Mesenteric fat pad (tissue), 1 donor: ENCODE measurements around the gene PAWR. TPM values are rescaled to one million over a fixed set of nuclear protein-coding genes. Genes with fewer than 3 reads are reported as not detected.
"Not testable (repeated sequence)": the region's sequence is repeated elsewhere in the genome, so short reads cannot be mapped to it uniquely, and the experiment has no call there.

Experiments
- DNase-seq: peaks from one replicate; pipeline ENCODE4 v3.0.0-alpha.2; 2020; ENCODE audit warnings: low spot score
- total RNA-seq: library from RNA; stranded (reverse); fragmentation: NEBNext Ultra II Directional; extraction: Animal tissue kit (Norgen Biotek cat#: 25700); gene quantifications from one replicate; pipeline ENCODE4 v1.2.1, GENCODE V29; 2021
- donor health status: DM: yes; HTN: yes; CAD: no.

PAWR gene
- total RNA-seq, 1 donor from 2014 or later = 25.9 TPM

DNA sequence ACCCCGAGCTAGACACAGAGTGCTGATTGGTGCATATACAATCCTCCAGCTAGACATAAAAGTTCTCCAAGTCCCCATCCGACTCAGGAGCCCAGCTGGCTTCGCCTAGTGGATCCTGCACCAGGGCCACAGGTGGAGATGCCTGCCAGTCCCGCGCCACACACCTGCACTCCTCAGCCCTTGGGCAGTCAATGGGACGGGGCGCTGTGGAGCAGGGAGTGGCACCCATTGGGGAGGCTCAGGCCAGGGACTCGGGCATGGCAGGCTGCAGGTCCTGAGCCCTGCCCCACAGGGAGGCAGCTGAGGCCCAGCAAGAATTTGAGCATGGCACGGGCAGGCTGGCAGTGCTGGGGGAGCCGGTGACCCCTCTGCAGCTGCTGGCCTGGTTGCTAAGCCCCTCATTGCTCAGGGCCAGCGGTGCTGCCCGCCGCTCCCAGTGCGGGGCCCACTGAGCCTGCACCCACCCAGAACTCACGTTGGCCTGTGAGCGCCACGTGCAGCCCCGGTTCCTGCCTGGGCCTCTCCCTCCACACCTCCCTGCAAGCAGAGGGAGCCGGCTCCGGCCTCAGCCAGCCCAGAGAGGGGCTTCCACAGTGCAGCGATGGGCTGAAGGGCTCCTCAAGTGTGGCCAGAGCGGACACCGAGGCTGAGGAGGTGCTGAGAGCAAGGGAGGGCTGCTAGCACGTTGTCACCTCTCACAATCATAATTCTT, 136.7 kb downstream of the PAWR start:
- no peak for DNase-seq

DNA sequence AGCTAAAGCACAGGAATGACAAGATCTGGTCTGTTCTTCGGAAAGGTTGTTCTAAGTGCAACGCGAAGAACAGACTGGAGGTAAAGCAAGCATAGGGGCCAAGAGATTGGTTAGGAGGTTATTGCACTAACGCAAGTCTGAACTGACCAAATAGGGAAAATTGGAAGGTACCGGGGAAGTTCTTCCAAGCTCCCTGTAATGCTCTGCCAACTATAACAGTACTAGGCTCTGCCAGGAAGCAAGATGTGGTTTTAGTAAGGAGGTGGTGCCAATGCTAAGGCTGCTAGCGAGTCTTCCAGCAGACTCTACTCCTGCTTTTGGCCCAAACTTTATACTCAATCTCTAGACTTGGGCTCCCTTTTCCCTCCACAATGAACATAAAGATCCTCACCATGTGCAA, 138.6 kb downstream of the PAWR start:
- DNase-seq = no peak

DNA sequence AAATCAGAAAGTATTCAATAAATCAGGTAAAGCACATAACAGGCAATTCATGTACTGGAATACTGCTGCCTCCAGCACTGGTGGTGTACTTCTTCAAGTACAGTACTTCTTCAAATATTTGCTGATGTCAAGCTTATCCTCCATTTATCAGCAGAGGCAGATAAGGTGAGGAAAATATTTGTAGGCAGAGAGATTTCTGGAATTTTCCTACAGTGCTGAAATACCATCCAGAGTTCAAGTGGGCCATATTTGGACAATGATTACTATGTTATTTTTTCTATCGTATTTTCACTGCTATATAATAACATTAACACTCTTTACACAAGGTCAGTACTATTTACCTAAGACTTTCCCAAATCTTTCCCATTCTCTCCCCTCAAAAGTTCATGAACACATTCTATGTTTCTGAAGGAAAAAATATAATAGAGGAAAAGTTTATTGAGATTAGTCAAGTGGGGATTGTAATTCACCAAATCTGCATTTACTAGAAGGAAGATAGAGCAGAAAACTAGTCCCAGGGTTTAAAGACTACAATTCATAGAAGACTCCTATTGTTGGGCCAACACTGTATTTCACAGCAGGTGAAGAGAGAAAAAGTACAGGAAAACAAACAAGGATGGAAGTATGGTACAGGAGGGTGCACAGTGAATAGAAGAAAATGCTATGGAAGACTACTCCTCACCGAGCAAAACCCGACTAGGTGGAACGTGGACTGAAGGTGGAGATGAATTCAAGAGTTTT, 141.1 kb downstream of the PAWR start:
- DNase-seq = no peak

DNA sequence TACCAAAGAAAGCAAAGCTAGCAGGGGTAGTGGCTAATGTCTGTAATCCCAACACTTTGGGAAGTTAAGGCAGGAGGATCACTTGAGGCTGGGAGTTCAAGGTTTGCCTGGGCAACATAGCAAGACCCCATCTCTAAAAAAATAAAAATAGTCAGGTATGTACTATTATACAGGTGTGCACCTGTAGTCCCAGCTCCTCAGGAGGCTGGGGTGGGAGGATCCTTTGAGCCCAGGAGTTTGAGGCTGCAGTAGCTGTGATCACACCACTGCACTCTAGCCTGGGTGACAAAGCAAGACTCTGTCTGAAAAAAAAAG, 142.2 kb downstream of the PAWR start:
- no peak for DNase-seq

DNA sequence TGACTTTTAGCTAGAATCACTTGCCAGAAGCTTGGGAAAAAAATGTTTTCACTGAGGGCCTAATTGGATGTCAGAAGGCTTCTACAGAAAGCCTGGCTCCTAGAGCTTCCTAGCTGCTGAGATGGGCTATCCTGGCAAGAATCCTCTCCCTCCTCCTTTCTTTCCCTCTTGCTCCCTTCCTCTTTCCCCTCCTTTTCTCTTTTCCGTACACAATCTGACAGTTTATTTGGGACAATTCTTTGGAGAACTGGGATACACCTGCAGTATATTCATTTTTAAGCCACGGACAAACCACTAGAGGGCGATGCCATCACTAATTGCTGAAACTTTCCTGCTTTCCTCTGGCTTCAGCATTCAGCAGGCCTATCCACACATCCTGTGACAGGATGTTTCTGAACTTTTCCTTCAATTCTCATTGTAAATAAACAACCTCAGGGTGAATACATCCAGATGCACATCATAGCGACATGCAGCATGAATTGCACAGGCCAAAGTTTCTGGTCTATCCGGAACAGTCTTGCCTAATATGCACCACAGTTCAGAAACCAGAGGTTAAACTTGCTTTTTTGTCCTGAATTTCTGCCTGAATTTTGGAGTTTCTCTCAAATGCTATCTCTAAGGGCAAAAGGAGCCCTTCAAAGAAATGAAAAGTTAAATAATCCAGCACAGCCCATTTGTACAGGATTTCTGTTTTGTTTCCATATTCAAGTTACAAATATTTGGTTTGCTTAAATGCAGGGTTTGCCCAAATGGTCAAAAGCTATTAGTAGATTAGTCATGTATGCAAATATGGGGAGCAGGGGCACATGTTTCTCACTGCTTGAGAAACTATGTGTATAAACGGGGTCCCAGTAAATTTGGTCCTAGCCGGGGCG, 142.8 kb downstream of the PAWR start:
- DNase-seq = no peak

DNA sequence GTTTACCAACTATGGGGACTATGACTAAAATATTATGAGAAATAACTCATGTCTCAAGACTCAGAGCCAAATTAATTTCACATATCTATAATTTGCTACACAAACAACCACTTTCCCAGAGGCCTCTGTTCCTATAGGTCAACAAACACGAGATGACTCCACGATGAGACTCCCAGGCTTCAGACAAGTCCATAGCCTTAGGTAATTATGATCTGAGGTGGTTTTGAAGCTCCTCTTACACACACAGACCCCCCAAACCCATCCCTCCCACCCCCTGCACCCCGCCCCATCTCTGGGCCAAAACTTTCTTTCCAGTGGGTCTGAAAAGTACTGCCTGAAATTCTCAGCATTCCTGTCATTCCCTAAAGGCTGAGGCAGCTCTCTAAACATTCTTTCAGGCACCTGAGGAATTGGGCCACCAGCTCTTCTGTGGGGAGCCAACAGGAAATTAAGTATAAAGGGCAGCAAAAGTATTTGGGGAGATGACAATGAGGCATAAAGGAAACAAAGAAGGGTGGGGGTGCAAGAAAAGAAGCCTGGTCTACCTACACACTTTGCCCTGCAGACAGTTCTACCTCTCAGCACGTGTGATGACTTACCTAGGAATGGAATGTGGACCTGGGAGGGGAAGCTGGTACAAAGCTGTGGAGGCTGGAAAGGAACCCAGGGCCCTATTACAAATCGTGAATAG, 143.6 kb downstream of the PAWR start:
- no peak for DNase-seq

DNA sequence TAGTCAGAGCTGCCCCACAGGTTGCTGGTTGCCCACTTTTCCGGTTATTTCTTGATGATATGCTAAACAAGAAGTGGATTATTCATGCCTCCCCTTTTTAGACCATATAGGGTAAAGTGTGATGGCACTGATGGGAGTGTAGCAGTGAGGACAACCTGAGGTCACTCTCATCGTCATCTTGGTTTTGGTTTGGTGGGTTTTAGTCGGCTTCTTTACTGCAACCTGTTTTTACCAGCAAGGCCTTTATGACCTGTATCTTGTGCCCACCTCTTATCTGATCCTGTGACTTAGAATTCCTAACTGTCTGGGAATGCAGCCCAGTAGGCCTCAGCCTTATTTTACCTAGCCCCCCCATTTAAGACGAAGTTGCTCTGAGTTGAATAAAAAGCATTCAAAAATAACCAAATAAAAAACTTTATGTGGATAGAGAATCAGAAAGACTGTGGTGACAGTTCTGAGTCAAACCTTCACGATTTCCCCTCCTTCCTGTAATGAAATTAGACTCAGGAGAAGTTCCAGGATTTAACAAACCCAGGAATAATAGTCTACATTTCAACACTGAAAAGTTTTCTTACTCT, 144.2 kb downstream of the PAWR start:
- DNase-seq = no peak

DNA sequence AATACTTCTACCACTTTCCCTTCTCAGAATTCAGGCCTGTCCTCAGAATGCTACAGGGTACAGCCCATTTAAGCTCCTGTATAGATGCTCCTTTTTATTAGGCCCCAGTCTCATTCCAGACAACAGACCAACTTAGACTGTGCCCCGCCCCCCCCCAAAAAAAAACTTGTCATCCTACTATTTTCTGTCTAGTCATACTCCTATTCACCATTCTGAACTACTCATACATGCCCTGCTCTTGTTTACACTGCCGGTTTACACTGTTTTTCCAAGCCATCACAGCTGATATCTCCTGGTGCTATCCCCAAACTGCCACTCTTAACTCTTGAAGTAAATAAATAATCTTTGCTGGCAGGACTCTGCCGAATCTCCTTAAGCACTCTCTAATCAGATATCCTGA, 146.3 kb downstream of the PAWR start:
- DNase-seq = not testable (repeated sequence)

DNA sequence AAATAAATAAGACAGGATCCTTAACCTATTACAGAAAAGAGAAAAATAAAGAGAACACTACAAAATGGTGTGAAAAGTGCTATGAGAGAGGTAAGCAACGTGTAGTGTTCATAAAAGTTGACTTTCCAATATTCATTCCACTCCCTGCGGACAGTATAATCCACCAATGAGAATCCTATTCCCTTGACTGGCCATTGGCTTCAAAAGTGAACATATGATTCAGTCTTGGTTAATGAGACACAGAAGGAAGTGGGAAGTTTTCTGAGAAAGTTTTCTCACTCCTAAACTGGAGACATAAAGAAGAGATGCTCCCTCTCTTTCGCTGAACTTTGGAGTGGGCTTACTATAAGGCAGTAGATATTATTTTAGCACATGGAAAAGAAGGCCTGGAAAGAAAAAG, 153.1 kb downstream of the PAWR start:
- DNase-seq = no peak

DNA sequence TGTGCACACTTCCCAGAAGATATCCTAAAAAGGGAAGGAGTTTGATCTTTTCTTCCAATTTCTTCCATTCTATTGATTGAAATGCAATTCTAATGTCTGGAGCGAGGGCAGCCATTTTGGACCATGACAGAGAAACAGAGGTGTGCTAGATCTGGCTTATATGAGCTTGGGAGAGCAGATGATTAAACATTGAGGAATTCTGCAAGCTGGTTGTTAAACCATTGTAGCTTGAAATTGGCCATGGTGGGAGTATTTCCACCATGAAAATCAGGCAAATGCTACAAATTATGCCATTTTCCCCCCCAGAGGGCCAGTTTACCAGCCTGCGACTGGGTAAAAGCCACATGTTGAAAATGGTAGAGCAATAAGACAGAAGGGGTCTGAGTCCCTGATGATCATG, 155.0 kb downstream of the PAWR start:
- no peak for DNase-seq

Other genes starting within 250 kb of the PAWR start
- 63.7 TPM for gene PPP1R12A, start 244.1 kb upstream of the PAWR start, total RNA-seq